GM19452 (cell line): ENCODE data around the gene SPINK4.

ENCODE experiments used
- ATAC-seq: cut with Tn5 transposase; IDR thresholded peaks from one replicate; pipeline ENCODE4 v1.9.1; 2021; ENCODE audit not compliant: unreplicated experiment

SPINK4 gene, protein sequence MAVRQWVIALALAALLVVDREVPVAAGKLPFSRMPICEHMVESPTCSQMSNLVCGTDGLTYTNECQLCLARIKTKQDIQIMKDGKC

DNA sequence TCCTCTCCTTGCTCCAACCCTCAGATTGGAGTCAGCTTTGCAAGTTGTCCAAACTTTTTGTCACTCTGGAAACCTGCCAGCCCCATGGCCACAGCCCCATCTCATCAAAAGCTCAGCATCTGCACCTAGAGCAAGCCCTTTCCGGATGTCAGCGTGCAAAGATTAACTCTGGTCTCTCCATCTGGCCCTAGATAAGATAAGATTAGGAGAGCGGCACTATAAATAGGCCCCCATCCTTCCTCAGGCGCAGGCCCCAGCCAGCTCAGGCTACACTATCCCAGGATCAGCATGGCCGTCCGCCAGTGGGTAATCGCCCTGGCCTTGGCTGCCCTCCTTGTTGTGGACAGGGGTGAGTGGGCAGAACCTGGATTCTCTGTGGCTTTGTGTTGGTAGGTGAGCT is at the start of gene SPINK4:
TSS of gene SPINK4 (plus strand) at position 247 of the 400 bp plus-strand sequence. CDS start at position 289, 42 bp downstream.
- no peak for ATAC-seq

DNA sequence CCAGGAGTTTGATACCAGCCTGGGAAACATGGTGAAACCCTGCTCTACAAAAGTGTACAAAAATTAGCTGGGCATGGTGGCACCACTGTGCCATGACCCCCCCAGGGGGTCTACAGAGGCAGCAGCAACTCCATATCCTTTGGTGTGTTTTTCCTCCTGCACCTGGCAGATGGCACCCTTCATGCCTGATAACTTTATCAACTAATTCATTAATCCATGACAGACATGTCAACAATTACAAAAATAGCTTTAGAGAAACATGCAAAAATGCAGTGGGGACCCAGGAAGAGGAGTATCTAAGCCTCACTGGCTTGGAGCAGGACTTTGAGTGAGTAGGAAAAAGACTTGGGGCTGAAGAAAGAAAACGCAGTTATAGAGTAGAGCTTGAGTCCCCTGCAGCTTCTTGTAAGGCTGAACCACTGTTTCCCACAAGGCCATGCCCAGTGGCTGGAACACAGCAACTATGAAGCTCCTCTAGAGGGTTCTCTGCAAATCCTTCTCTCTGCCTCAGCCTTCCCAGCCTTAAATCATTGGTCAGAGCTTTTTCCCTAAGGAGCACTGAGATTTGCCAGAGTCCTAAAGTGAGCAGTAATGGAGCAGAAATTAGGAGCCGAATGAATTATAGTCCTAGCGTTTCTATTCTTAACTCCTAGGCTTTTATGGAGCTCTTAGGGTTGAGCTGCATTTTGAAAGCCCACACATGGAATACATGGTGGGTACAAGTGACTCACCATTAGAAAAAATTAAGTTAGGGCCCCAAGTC is 47.3 kb upstream of the SPINK4 start:
- ATAC-seq: no peak

DNA sequence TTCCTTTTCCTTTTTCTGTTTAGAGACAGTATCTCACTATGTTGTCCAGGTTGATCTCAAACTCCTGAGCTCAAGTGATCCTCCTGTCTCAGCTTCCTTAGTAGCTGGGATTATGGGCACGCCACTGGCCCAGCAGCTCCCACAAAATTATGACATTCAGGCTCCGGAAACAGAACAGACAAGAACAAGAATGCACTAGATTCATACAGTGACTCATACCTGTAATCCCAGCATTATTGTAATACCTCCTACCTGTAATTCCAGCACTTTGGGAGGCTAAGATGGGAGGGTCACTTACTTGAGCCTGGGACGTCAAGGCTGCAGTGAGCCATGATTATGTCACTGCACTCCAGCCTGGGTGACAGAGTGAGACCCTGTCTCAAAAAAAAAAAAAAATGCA is 46.1 kb upstream of the SPINK4 start:
- no peak for ATAC-seq

DNA sequence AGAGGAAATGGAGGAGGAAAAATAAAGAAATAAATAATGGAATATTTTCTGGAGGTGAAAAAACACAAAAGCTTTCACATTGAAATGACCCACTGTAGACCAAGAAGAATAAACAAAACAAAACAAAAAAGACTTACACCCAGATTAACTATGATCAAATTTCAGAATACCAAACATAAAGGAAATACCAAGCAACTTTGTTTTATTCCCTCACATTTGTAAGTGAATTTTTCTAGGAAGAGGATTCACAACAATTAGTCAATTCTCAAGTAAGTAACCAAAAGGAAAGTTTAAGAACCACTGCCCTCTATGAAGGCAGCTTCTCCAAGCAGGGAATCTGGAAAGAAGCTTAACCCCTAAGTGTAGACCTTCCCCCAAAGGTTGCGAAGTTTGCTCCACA is 43.2 kb upstream of the SPINK4 start:
- no peak for ATAC-seq

DNA sequence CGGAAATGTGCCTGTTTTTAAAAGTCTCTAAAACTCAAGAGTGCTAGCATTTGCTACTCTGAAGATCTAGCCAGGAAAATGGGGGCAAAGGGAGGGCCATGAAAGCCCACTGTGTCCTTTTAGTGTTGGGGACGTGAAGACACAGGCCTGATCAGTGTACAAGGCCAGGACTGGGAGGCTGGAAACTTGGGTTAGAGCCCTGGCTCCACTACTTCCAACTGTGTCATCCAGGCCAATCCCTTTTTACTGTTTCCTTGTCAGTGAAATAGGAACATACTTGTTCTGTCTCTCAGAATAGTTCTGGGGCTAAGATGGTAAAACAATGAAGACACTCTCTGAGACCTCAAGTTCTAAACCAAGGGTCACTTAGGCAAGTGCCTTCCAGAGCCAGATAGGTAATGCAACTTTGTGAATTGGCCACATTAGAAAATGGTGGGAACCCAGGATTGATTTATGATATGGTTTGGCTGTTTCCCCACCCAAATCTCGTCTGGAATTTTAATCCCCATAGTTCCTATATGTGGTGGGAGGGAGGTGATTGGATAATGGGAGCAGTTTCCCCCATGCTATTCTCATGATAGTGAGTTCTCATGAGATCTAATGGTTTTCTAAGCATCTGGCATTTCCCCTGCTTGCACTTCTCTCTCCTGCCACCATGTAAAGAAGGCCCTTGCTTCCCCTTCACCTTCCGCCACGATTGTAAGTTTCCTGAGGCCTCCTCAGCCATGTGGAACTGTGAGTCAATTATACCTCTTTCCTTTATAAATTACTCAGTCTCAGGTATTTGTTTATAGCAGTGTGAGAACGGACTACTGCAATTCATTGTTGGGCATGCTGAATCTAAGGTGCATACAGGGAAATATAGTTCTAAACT is 42.5 kb upstream of the SPINK4 start:
- ATAC-seq: no peak

DNA sequence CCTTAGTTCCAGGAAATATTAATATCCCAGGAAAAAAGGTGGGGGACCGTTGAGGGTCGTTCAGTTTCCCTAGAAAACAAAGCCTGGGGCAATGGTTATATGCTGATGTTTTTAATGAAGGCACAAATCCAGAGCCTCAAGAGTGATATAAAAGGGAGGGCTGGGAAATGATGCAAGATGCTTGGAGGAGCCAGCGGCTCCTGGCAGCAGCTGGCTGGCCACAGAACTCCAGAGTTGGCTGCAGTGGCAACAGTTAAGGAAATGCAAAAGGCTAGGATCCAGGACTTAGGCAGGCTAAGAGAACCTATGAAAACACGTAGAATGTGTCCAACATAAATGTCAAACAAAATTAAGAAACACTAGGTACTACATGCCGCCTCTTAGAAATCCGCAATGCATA is 41.8 kb upstream of the SPINK4 start:
- ATAC-seq: no peak

DNA sequence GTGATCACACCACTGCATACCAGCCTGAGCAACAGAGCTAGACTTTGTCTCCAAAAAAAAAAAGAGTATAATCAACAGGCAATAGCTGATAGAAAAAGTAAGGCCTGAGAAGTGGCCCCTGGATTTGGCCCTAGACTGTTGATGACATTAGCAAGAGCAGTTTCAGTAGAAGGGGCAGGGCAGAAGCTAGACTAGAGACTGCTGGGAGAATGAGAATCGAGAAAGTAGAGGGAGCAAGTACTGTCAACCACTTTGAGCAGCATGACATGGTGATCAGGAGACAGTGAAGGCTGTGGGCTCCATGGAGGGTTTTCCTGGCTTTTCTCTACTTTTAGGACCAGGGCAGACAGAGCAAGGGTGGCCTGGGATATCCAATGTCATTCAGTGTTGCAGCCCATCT is 37.9 kb upstream of the SPINK4 start:
- peak; percentile 35 for ATAC-seq

DNA sequence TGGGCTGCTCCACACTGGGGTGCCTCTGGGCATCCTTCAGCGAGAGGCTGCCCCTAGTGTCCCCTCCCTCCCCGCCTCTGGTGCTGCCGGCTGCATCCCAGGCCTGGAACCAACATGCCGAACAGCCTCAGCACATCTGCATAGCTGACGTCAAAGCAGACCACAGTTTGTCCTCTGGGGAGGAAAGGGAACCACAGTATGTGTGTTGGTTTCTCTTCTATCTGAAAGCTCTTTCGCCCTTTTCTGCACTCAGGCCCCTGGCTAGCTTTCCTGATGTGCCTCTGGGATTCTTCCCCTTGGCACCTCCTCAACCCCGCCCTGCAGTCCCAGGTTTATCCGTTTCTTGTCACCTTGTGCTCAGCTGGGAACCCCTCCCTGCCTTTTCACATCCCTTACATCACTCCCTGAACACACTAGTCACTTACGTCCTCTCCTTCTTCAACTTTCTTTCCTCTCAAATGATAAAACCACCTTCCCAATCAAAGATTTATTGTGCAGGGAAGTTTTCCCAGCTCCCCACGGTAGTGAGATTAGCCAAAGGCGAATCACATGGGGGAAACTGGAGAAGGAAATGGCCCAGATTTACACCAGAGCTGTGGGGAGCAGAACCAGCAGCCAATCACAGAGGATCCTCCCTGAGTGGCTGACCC is 37.3 kb upstream of the SPINK4 start:
- ATAC-seq: peak; percentile 100

DNA sequence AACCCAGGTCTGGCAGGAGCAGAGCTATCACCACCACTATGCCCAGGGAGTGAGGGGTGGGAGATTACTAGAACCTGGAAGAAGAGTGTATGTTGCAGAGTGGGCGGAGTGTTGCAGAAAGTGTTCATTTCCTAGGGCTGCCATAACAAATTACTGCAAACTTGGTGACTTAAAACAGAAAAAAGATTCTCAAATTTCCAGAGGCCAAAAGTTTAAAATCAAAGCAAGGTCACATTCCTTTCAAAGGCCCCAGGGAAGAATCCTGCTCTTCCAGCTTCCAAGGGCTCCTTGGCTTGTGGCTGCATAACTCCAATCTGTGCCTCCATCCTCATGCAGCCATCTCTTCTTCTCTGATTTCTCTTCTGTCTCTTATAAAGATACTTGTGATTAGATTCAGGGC is 30.6 kb upstream of the SPINK4 start:
- no peak for ATAC-seq

DNA sequence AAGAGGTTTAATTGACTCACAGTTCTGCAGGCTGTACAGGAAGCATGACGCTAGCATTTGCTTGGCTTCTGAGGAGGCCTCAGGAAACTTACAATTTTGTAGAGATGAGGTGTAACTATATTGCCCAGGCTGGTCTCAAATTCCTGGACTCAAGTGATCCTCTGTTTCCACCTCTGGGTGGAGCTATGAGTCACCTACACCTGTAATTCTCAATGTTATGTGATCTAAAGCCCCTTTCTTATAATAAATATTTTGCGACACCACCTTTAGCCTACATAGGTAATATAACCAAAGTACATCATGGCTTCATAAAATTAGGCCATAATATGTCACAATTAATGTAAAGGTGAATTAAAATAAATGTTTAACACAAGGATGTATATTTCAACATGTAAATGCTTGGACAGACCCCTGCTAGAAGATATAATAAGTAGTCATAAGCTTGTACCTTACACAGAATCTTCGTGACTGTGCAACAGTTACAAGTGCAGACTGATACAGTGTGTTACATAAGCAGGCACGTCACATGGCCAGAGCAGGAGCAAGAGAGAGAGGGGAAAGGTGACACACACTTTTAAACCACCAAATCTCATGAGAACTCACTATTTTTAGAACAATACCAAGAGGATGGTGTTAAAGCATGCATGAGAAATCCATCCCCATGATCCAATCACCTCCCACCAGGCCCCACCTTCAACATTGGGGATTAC is 29.8 kb upstream of the SPINK4 start:
- no peak for ATAC-seq

DNA sequence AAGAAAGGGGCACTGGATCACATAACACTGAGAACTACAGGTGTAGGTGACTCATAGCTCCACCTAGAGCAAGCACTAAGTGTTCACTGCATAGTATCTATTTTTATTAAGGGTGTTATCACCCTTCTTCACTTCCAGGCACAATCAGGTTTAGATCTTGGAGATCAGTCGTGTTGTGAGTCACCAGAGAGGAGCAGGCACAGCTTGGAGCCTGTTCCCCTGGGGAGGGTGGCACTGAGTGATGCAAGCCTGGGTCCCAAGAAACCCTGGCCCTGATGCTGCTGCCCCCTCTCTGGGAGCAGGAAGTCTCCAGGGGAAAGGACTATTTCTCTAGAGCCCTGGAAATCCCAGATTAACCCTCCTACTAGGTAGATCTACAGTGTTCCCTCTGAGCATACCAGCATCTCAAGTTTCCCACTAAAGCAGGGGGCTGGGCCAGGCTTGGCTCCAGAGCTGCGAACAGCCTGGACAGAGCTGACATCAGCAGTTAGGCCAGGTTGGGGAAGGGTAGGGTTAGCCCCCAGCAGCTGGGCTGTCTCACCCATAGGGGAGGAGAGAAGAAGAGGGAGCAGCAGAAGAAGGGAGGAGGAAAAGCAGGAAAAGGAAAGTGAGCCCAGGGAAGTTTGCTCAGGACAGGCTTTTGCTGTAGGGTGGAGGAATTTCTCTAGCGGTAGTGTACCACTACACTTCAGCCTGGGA is 28.1 kb upstream of the SPINK4 start:
- no peak for ATAC-seq

DNA sequence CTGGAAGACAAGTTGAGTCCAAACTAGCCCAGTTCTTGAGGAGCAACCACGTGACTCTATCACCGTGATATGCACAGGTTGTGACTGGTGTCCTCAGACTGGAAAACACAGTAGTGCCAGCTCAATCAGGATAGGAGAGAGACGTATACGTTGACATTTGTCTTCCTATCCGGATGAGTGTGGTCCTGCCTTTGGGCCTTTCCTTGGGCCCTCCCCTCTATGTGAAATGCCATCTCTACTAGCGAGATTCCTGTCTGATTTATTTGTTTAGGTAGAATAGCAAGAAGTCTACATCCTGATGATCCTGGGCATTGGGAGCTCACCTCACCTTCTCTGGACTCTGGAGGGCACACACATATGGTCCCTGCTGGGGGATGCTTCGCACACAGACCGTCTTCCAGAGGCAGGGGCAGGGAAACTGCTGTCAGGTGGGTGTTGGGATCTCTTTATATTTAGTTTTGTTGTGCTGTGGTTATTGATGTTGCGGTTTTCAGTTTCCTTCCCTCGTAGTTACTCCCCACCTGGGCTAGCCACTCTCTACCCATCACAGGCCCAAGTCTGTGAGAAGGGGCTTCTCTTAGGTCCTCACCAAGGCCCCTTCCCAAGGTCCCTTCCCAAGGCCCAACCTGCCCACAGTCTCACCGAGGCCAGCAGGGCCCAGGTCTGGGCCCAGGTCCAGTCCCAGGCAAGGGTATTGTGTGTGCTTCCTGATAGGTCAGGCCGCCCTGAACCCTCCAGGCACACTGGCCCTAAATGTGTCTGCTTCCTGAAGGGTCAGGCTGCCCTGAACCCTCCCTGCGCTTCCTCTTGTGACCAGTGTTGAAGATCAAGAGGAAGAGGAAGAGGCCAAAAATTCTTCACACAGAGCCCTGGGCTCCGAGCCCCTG is 19.0 kb upstream of the SPINK4 start:
- no peak for ATAC-seq

DNA sequence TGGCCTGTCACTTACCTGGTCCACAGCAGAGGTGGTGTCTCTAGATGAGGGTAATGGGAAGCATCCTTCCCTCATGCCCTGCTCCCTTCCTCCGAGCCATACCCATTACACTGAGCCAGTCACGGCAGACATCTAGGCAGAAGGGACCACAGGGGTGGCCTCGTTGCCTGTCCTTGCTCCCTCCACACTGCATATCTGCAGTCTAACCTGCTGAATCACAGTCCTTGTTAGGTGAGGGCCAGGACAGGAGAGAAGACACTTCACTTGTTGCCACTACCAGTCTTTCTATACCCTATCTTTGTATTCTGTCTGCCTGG is 18.4 kb upstream of the SPINK4 start:
- no peak for ATAC-seq

DNA sequence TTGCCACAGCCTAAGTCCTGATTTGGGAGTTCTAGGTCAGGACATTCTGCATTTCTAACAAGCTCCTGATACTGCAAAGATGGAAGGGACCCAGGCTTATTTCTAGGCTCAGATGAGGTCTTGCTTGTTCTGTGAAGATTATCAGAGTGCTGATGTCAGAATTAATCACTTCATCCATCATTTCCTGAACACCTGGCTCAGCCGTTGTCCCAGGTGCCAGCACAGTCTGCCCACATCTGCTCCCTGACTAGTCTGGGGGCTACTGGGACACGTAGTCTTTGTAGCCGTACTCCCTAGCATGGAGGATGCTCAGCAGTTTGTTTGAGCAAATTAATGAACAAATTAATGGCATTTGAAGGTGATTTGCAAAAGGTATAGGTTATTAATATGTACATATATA is 17.9 kb upstream of the SPINK4 start:
- ATAC-seq: no peak

DNA sequence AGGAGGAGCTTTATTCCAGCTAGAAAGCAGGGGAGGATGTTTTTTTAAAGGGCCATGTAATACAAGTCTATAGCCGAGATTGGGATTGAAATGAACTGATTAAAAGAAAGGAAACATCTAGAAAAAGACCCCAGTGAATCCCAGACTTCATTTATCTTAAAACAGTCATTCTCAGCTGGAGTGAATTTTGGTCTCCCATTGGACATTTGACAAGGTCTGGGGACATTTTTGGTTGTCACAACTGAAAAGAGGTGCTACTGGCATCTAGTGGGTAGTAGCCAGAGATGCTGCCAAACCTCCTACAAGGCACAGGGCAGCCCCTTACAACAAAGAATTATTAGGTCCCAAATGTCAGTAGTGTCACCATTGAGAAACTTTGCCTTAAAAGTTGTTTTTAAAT is 16.3 kb upstream of the SPINK4 start:
- ATAC-seq: no peak

DNA sequence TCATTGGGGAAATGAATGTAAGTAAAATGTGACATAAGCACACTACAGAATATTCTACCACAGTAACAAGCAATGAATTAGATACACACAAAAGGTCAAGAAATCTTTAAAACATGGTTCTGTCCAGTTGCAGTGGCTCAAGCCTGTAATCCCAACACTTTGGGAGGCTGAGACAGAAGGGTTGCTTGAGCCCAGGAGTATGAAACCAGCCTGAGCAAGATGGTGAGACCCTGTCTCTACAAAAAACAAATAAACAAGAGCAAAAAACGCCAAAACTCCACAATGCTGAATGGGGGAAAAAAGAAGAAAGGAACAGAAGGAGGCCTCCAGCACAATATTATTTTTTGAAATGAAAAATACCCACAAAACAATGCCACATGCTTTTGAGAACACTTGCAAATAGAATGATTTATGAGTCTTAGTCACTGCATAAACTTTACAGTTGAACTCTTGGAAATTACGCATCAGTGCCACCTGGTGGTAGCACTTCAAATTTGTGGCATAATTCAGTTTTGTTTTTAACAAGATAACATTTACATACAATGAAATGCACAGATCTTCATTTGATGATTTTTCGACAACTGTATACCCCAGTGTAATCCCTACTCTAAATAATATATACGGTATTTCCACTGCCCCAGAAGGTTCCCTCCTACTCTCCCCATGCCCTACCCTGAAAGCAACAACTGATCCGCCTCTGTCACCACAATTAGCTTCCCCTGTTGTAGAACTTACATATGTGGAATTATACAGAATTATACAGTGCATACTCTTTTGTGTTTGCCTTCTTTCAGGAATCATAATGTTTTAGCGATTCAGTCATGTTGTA is 14.4 kb upstream of the SPINK4 start:
- ATAC-seq: peak; percentile 46

DNA sequence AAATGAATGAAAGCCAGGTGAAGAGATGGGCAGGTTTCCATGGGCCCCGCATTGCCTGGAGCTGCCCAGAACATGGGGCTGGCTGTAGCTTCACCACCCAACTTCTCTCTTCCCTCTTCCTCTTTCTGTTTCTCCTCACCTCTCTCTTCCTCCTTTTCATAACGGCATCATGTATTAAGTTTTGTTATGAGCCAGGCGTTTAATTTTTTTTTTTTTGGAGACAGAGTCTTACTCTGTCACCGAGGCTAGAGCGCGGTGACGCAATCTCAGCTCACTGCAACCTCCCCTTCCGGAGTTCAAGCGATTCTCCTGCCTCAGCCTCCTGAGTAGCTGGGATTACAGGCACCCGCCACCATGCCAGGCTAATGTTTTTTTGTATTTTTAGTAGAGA is 13.0 kb upstream of the SPINK4 start:
- ATAC-seq: peak; percentile 60

DNA sequence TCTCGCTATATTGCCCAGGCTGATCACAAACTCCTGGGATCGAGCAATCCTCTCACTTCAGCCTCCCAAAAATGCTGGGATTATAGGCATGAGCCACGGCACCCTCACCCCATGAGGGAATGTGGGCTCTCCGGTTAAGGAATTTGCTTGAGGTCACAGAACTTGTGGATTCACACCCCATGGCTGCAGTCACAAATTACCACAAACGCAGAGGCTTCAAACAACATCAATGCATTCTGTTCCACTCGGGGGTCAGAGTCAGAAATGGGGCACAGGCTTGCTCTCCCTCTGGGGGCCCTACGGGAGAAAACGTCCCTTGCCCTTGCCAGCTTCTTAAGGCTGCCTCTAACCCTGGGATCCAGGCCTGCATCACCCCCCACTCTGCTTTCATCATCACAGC is 12.2 kb upstream of the SPINK4 start:
- no peak for ATAC-seq

DNA sequence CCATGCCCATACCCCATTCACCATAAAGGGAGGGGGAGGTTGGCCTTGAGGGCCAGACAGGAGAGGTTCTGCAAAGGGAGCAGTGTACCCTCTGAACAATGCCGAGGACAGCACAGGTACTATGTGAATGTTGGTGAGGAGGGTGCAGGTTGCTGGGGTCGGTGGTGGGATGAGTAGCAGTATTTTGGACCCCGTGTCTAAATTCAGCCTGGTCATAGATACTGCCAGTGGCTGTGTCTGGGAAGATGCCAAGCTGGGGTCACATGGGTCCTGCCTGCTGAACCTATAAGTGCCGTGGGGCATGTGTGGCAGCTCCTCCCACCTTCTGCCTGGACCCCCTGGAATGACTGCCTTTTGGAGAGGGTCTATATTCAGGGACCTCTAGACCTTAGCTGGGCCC is 11.4 kb upstream of the SPINK4 start:
- no peak for ATAC-seq
